Transverse colon (tissue), 4 donors: ENCODE data around the gene ZNF385D.

Experiments
- CTCF ChIP-seq, 5 experiments: fragments of 200-600 bp in 3 of 5; fragments of 450-650 bp in 2 of 5; sonication (generic) in 3 of 5; IDR thresholded peaks; 1 replicate in 2 of 5; 2 replicates in 3 of 5; pipeline ENCODE4 v1.5.1; 2016 to 2017; ENCODE audit warnings: antibody characterized with exemption in 5 of 5, inconsistent platforms in 3 of 5, mild to moderate bottlenecking in 2 of 5, moderate library complexity in 1 of 5
- EP300 ChIP-seq: sonication (generic); formaldehyde crosslinking; IDR thresholded peaks from one replicate; pipeline ENCODE4 v1.6.1; 2017; ENCODE audit warnings: antibody characterized with exemption, low read depth
- POLR2A ChIP-seq: fragments of 450-650 bp; IDR thresholded peaks from one replicate; pipeline ENCODE4 v1.6.1; 2016; ENCODE audit warnings: antibody characterized with exemption, mild to moderate bottlenecking, moderate library complexity
- POLR2AphosphoS5 ChIP-seq, 3 donors: sonication (generic); formaldehyde crosslinking; IDR thresholded peaks; one replicate each; pipeline ENCODE4 v1.6.1; 2016; ENCODE audit warnings: antibody characterized with exemption in 3 of 3

- TF ChIP-seq CTCF (IDR thresholded peaks at IDR 0.05), result no peak
- no peak for TF ChIP-seq POLR2AphosphoS5 (IDR thresholded peaks at IDR 0.05)
- no peak for TF ChIP-seq POLR2A
- no peak for TF ChIP-seq EP300
Measured at GRCh38 chr3:21515417-21515816, 235.6 kb downstream of the ZNF385D start.
